Endothelial cell of umbilical vein (primary cell): ENCODE measurements around the gene TRIM45. TPM values are rescaled to one million over a fixed set of nuclear protein-coding genes. Genes with fewer than 3 reads are reported as not detected.

Source experiments
- BruUV-seq: library from RNA; stranded (reverse); fragments of 400-500 nt; replicated peaks from 2 replicates; lab custom pipeline; 2021; lab: Mats Ljungman, UMichigan
- CTCF ChIA-PET: fragments of 300-600, 350-600 bp; sonication (Branson Sonifier 250); formaldehyde crosslinking; loops from one replicate; lab custom pipeline; 2021; ENCODE audit warnings: antibody characterized with exemption, inconsistent platforms; lab: Charles Lee
- POLR2A ChIA-PET: fragments of 300-600, 350-600 bp; sonication (Branson Sonifier 250); formaldehyde crosslinking; loops from one replicate; lab custom pipeline; 2021; ENCODE audit warnings: antibody characterized with exemption, inconsistent platforms; lab: Charles Lee
- DNase-seq: peaks from one replicate; pipeline ENCODE4 v3.0.0-alpha.2; 2011; ENCODE audit warnings: low read depth, low spot score
- FAIRE-seq: peaks from 2 replicates; lab custom pipeline; 2011; peaks lifted over from hg19 to GRCh38; lab: Jason Lieb, UNC
- H2AFZ ChIP-seq: 2 replicates; pipeline ENCODE4 v1.6.0; 2012; ENCODE audit warnings: low read depth, low read length, control low read depth, inconsistent platforms
- H3K27ac ChIP-seq: 2 replicates; pipeline ENCODE4 v1.5.1; 2011; ENCODE audit warnings: low read depth, mild to moderate bottlenecking, control low read depth, low read length, moderate library complexity; ENCODE audit not compliant: insufficient read depth
- H3K27me3 ChIP-seq, 2 experiments: 2 replicates each; pipeline versions ENCODE4 v1.6.0 to v1.6.1; 2011; ENCODE audit warnings: low read length in 2 of 2, mixed read lengths in 1 of 2; ENCODE audit not compliant: control insufficient read depth in 2 of 2, insufficient read depth in 2 of 2
- H3K36me3 ChIP-seq, 2 experiments: 2 replicates in 1 of 2; 3 replicates in 1 of 2; pipeline ENCODE4 v1.5.1; 2011; ENCODE audit warnings: low read length in 2 of 2, mild to moderate bottlenecking in 1 of 2, moderate library complexity in 1 of 2; ENCODE audit not compliant: control insufficient read depth in 2 of 2, insufficient read depth in 2 of 2; ENCODE audit errors: extremely low read depth in 1 of 2
- H3K4me1 ChIP-seq: 3 replicates; pipeline ENCODE4 v1.5.1; 2011; ENCODE audit warnings: mild to moderate bottlenecking, low read length; ENCODE audit not compliant: control insufficient read depth, insufficient read depth; ENCODE audit errors: extremely low read depth
- H3K4me2 ChIP-seq: 2 replicates; pipeline ENCODE4 v1.6.1; 2011; ENCODE audit warnings: low read length, control low read depth, mixed read lengths; ENCODE audit not compliant: insufficient read depth
- H3K4me3 ChIP-seq, 3 experiments: fragments of 200-600 bp in 1 of 3; sonication (generic), shearing (Covaris generic) in 1 of 3; replicated peaks in 1 of 3; 2 replicates each; pipeline ENCODE4 v1.5.1; 2011 to 2016; ENCODE audit warnings: control low read depth in 3 of 3, low read length in 3 of 3, mild to moderate bottlenecking in 2 of 3, inconsistent platforms in 1 of 3, low read depth in 1 of 3, moderate library complexity in 1 of 3; ENCODE audit not compliant: insufficient read depth in 1 of 3
- H3K79me2 ChIP-seq: 2 replicates; pipeline ENCODE4 v1.6.0; 2012; ENCODE audit warnings: low read length, inconsistent platforms; ENCODE audit not compliant: control insufficient read depth, insufficient read depth
- H3K9ac ChIP-seq: replicated peaks from 2 replicates; pipeline ENCODE3; 2011; ENCODE audit warnings: low read length, control low read depth; ENCODE audit not compliant: insufficient read depth; ENCODE audit errors: extremely low read depth
- H3K9me1 ChIP-seq: replicated peaks from 3 replicates; pipeline ENCODE4 v1.6.0; 2011; ENCODE audit warnings: mild to moderate bottlenecking, low read length; ENCODE audit not compliant: control insufficient read depth, insufficient read depth; ENCODE audit errors: extremely low read depth
- H3K9me3 ChIP-seq: replicated peaks from 2 replicates; pipeline ENCODE4 v1.5.1; 2012; ENCODE audit warnings: low read length, inconsistent platforms; ENCODE audit not compliant: control insufficient read depth, insufficient read depth
- H4K20me1 ChIP-seq: replicated peaks from 2 replicates; pipeline ENCODE3; 2011; ENCODE audit warnings: mild to moderate bottlenecking, low read length; ENCODE audit not compliant: control insufficient read depth, insufficient read depth; ENCODE audit errors: extremely low read depth
- CTCF ChIP-seq, 2 donors: IDR thresholded peaks; 1 replicate in 1 of 2; 2 replicates in 1 of 2; pipeline ENCODE4 v1.5.1; 2011; ENCODE audit warnings: low read length in 2 of 2, mild to moderate bottlenecking in 2 of 2, moderate library complexity in 2 of 2, control low read depth in 1 of 2, inconsistent platforms in 1 of 2, low read depth in 1 of 2; ENCODE audit not compliant: insufficient read depth in 1 of 2; ENCODE audit errors: extremely low read depth in 1 of 2
- EZH2 ChIP-seq: IDR thresholded peaks from 2 replicates; pipeline ENCODE4 v1.6.1; 2012; ENCODE audit warnings: borderline replicate concordance, low read depth, mild to moderate bottlenecking, moderate library complexity, low read length, inconsistent platforms; ENCODE audit not compliant: severe bottlenecking
- FOS ChIP-seq: IDR thresholded peaks from 2 replicates; pipeline ENCODE4 v1.6.1; 2011; ENCODE audit warnings: mild to moderate bottlenecking, low read length, moderate library complexity, borderline replicate concordance; ENCODE audit not compliant: insufficient read depth
- GATA2 ChIP-seq: IDR thresholded peaks from 2 replicates; pipeline ENCODE4 v1.7.0; 2011; ENCODE audit warnings: low read depth, mild to moderate bottlenecking, moderate library complexity, mixed read lengths, low read length; ENCODE audit not compliant: insufficient read length, insufficient read depth
- JUN ChIP-seq: IDR thresholded peaks from 2 replicates; pipeline ENCODE4 v1.6.1; 2011; ENCODE audit warnings: borderline replicate concordance, low read depth; ENCODE audit not compliant: insufficient read length, insufficient read depth
- MAX ChIP-seq: IDR thresholded peaks from 2 replicates; pipeline ENCODE4 v1.6.1; 2011; ENCODE audit not compliant: insufficient read depth, insufficient read length
- MYC ChIP-seq: IDR thresholded peaks from one replicate; pipeline ENCODE4 v1.6.1; 2011; ENCODE audit warnings: mild to moderate bottlenecking, low read depth, low read length
- POLR2A ChIP-seq: IDR thresholded peaks from 2 replicates; pipeline ENCODE4 v1.6.1; 2012; ENCODE audit warnings: low read depth, mild to moderate bottlenecking, control low read depth, low read length
- POLR2AphosphoS5 ChIP-seq: IDR thresholded peaks from 2 replicates; pipeline ENCODE4 v1.6.1; 2012; ENCODE audit warnings: low read depth, mild to moderate bottlenecking, control low read depth, low read length, moderate library complexity; ENCODE audit not compliant: insufficient read depth
- dilution Hi-C: fragments of 300-500 bp; cut with MboI; formaldehyde crosslinking; loops from one replicate; pipeline ENCODE4 v1.15.0; 2019; ENCODE audit warnings: low sequenced_read_pairs; ENCODE audit not compliant: extremely low pct_ligation_motif_present
- intact Hi-C: fragments of 100-400 bp; cut with micrococcal nuclease; formaldehyde crosslinking; loops from one replicate; pipeline ENCODE4 v1.10.0; 2022
- polyA plus RNA-seq, 4 experiments: library from polyadenylated mRNA; depleted of rRNA in 3 of 4; stranded (reverse) in 3 of 4; unstranded in 1 of 4; fragments of >200 nt; gene quantifications; 2 replicates each; pipeline versions ENCODE4 v1.2.1 to v1.2.3, GENCODE V29; 2011 to 2012; ENCODE audit warnings: missing spikeins in 1 of 4
- total RNA-seq: library from RNA; stranded (reverse); gene quantifications from 2 replicates; pipeline ENCODE4 v1.2.3, GENCODE V29; 2021

Gene TRIM45
- total and polyA plus RNA-seq, 2 donors (not counting 3 experiments of a cell fraction or from before 2014, with no cell fraction given), result 2.9 to 3.1 TPM

GRCh38 chr1:117094841-117095604 lies 26.5 kb downstream of the TRIM45 start:
- Histone ChIP-seq H4K20me1 (no peaks in the 10 kb centered on the region), H3K9me3 (no peaks in the 10 kb centered on the region), H3K9ac (no peak overlapping the region), H3K27me3 (no peaks in the 10 kb centered on the region), H2AFZ (no peak overlapping the region), H3K4me2 (no peak overlapping the region), H3K4me1 (peaks cover 35% of the 10 kb centered on the region), H3K27ac (peak overlapping the region; percentile 99), H3K79me2 (no peaks in the 10 kb centered on the region), H3K36me3 (peaks cover 2 to 13% of the 10 kb centered on the region in 2 experiments), H3K4me3 (no peak overlapping the region), H3K9me1 (no peaks in the 10 kb centered on the region)
- CTCF ChIA-PET, result interaction anchor here (0.6 to 5.4 kb wide), 11 partner anchors 12 to 35 kb away, joined by 3 to 70 read pairs (median 19); partner anchors contain the start of genes TRIM45 and TTF2
- DNase-seq (peak; percentile 53), FAIRE-seq (no peak)
- POLR2A ChIA-PET, result no interaction called here
- BruUV-seq, result no TSS peak
- TF ChIP-seq FOS (peak; percentile 25), MAX (no peak)
- dilution Hi-C loops (no loop called here), intact Hi-C loops (loop anchor here (1.0 to 2.0 kb wide), 4 partner anchors 18 to 34 kb away; partner anchors contain the start of genes TRIM45 and TTF2)

GRCh38 chr1:117093870-117094621 lies 27.5 kb downstream of the TRIM45 start:
- dilution Hi-C loops, result no loop called here
- Histone ChIP-seq H3K9ac (peak overlapping the region; percentile 93), H2AFZ (no peak overlapping the region), H3K4me2 (peak overlapping the region; percentile 78), H4K20me1 (no peaks in the 10 kb centered on the region), H3K79me2 (no peaks in the 10 kb centered on the region), H3K27me3 (no peaks in the 10 kb centered on the region), H3K4me3 (peak overlapping the region in 1 of 3 experiments; percentile 31), H3K9me1 (no peaks in the 10 kb centered on the region), H3K27ac (peak overlapping the region; percentile 99), H3K36me3 (peaks cover 3 to 13% of the 10 kb centered on the region in 2 experiments), H3K9me3 (no peaks in the 10 kb centered on the region), H3K4me1 (peaks cover 35% of the 10 kb centered on the region)
- FAIRE-seq, result peak; percentile 93
- BruUV-seq, result no TSS peak
- DNase-seq, result peak; percentile 90
- TF ChIP-seq EZH2 (no peak), POLR2AphosphoS5 (peak; percentile 46), GATA2 (no peak), POLR2A (no peak), FOS (peak; percentile 80), CTCF (IDR thresholded peaks at IDR 0.05; ENCODE audit: extremely low read depth in 1 of 2, insufficient read depth in 1 of 2, low read depth in 1 of 2, low read length in 2 of 2) (peak; percentile 36), JUN (peak; percentile 85), MYC (no peak), MAX (no peak)
- CTCF ChIA-PET, result interaction anchor here (1.1 to 5.4 kb wide), 16 partner anchors 12 to 357 kb away, joined by 3 to 70 read pairs (median 16); partner anchors contain the start of genes TRIM45 and TTF2
- POLR2A ChIA-PET, result interaction anchor here (1.0 to 1.3 kb wide), 3 partner anchors 12 to 28 kb away, joined by 3 to 7 read pairs (median 5); no protein-coding TSS in a partner anchor
- intact Hi-C loops, result loop anchor here (1.0 to 2.0 kb wide), 4 partner anchors 17 to 33 kb away; partner anchors contain the start of genes TRIM45 and TTF2
